SW480 (cell line): ENCODE data around the gene P2RX2.

Source experiments
- DNase-seq: peaks from one replicate; pipeline ENCODE4 v3.0.0-alpha.2; 2016; ENCODE audit warnings: low spot score

P2RX2 gene

DNA sequence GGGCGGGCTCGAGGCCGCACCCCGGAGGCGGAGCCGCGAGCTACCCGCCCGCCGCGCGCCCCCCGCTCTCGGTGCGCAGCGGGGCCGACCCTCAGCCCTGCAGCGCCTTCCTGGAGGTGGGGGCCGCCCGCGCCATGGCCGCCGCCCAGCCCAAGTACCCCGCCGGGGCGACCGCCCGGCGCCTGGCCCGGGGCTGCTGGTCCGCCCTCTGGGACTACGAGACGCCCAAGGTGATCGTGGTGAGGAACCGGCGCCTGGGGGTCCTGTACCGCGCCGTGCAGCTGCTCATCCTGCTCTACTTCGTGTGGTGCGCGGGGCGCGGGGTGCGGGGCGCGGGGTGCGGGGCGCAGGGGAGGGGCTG, at the start of gene P2RX2:
P2RX2 (plus strand) TSS at position 94 of the 361 bp plus-strand sequence; CDS start at position 135, 41 bp downstream.
- no peak for DNase-seq

DNA sequence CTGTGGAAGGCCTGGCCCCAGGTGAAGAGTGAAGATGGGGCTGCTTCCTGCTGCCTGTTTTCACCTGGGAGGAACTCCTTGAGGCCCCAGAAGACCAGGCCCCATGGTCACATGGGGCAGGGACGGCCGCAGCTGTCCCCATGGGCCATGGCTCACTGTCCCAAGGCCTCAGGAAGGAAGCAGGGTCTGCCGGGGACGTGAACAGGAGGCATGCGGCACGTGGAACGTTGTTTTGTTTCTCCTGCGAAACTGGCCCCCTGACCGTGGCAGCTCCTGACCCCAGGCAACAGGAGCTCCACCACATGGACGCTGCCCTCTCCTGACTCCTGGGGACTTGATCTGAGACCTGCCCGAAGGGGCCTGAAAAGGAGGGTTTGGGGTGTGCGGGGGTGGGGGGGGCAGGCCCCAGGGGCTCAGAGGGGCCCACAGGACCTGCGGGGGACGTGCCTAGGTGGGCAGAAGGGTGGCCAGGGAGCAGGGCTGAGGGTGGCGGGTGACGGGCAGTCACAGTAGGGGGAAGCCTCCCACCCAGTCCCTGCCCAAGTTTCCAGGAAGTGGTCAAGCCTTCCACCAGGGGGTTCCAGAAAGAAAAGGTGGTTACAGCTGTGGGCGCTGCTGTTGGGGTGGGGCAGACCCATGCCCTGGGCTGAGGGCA, 49.6 kb upstream of the P2RX2 start:
- DNase-seq = no peak

DNA sequence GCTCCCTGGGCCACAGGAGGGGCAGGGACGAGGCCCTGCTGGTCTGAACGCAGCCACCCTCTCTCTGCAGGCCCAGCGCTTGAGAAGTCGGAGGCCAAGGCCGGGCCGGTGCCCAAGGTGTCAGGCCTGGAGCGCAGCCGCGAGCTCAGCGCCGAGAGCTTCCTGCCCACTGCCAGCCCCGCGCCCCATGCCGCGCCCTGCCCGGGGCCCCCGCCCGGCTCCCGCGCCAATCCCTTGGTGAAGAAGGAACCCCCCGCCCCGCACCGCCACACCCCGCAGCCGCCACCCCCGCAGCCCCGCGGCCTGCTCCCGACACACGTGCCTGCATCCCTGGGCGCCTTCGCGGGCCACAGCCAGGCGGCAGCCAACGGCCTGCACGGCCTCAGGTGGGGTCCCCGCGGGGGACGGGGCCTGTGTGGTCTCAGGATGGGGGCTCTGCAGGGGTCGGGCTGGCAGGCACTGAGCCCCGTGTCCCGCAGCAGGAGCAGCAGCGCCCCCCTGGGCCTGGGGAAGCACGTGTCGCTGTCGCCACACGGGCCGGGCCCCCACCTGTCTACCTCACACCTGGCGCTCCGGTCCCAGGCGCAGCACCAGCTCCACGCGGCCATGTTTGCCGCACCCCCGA, 48.6 kb upstream of the P2RX2 start:
- no peak for DNase-seq

DNA sequence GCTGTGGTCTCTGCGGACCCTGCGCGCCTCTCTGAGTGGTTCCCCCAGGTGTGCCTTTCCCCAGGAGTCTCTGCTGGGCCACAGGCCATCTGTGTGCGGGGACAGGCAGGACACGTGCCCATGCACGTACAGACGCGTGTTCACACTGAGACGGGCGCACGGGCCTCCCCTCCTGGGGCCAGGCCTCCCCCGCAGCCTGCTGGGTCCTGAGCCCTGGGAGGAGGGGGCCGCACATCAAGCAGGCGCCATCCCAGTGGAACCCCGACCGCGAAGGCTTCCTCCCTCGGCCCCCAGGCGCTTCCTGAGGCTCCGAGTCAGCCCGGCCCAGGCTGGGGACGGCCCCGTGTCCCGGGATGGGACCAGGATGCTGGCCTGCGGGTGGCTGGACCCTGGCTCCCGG, 47.9 kb upstream of the P2RX2 start:
- DNase-seq = no peak

DNA sequence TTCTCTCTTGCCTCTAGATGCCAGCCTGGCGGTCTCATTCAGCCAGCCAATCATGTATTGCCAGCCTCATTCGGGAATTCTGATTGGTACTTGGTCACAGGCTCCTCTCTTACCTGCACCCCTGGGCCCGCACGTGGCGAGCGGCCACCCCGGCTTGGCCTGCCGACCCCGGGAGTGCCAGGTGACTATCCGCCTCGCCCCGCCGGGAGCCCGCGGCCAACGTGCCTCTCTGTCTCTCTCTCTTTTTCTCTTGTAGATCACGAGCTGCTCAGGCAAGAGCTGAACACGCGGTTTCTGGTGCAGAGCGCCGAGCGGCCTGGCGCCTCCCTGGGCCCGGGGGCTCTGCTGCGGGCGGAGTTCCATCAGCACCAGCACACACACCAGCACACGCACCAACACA, 47.5 kb upstream of the P2RX2 start:
- no peak for DNase-seq

DNA sequence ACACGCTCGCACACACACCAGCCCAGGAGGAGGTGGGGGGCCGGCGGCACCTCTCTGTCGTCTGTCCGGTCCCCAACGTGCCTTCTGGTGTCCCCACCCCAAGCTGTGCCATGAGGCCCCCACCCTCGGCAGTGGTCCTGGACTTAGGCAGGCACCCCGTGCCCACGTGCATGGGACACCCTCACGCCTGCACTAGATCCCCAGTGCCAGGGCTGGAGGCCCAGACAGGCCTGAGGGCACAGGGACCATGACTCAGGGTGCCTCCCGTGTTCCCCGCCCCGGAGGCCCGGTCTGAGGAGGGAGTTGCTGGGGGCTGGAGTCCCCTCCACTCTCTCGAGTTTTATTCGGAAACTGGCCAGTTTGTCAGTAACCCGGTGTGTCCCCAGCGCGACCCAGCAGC, 47.0 kb upstream of the P2RX2 start:
- no peak for DNase-seq

DNA sequence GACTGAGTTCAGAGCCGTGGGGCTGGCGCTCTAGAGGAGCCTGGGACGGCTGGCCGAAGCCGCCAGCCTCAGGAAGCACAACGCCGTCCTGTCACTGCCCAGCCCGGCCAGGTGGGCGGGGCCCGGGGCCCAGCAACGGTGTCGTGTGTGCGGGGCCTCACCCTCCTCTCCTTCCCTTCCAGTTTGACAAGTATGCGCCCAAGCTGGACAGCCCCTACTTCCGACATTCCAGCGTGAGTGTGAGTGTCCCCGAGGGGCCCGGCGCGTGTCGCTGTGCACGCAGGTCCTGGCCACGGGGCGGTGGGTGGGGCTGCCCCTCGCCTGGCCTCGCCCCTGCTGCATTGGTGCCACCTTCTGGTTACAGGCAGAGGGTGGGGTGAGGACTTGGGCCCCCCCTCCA, 46.5 kb upstream of the P2RX2 start:
- DNase-seq = no peak

DNA sequence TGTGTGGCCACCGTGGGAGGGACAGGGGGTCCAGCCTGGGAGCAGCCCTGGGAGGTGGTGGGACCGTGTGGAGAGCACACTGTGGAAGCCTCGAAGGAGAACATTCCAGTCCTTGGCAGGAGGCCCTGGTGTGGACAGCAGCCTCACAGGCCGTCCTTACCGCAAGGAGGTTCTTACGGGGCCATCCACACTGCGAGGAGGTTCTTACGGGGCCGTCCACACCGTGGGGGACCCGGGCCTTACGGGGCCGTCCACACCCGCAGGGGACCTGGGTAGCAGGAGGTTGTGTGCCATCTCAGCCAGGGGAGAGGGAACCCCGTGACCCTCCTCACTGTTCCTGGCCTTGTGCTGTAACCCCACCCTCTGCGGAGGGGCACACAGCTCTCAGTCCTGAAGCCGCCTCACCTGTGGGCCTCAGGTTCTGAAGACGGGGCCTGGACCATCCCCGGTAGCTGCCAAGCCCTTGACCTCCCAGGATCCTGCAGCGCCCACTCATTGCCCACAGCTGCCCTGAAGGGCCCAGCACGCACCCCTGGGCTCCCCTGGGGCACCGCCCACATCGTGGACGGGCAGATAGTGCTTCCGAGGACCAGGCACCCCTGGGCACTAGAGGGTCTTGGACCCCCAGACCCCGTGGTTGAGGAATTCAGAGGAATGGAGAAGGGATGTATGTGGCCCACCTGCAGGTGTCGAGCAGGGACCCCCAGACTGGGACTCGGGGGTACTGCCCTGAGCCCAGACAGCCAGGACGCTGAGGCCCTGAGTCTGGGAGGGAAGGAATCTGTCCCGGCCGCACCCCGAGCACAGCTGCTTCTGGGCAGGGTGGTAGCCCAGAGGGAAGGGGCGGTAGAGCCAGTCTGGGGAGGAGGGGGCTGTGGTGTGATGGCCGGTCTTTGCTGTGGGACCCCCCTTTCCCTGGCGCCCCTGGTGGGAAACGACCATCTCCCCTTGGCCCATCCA, 45.5 kb upstream of the P2RX2 start:
- DNase-seq = no peak

DNA sequence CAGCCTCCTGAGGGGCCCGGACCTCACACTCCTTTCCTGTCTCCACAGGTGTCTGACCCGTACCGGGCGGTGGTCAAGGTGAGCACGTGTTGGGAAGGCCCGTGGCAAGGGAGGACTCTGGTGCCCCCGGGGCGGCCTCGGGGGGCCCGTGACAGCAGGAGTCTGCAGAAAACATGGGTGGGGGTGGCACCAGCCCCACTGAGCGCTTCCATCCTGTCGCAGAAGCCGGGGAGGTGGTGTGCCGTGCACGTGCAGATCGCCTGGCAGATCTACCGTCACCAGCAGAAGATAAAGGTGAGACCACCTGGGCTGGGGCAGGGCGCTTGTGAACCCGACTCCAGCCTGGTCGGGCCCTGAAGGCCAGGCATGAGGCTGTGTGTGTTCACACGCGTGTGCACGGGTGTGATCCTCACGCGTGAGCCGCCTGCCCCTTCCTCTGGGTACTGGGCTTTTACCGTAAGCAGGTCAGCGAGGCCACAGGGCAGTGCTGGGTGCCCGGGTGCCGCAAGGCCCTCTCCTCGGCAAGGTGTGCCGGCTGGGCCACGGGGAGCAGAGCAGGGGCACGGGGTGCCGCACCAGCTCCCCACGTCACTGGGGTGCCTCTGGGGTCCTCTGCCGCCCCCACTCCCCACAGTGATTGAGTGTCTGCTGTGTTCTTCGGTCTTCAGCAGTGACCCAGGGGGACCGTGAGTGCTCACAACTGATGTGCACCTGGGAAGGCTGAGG, 44.1 kb upstream of the P2RX2 start:
- no peak for DNase-seq

DNA sequence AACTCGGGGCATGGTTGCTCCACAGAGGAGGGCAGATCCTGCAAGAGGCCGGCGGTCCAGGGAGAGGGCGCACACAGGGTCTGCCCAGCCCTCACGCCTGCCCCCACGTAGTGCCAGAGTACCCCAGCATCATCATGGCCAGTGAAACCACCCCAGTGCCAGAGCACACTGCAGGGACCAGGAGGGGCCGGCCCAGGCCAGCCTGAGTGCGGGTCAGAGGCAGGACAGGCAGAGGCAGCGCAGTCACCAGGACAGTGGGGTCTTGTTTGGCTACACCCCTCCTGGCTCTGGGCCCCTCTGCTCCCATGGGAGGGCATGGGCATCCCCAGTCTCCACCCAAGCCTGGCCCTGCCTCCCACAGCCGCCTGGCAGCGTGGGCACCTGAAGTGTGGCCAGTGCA, 42.9 kb upstream of the P2RX2 start:
- no peak for DNase-seq

DNA sequence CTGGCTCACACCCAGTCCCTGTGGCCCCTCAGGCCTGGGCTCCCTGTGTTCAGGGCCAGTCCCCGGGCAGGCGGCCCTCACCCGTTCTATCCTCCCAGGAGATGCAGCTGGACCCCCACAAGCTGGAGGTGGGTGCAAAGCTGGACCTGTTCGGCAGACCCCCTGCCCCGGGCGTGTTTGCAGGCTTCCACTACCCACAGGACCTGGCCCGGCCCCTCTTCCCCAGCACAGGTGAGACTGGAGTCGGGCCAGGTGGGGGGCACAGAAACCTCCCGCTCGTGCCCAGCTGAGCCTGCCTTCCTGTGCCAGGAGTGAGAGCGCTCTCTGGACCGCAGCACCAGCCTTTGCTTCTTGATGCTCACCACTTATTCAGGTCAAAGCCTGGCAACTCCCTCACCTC, 41.9 kb upstream of the P2RX2 start:
- DNase-seq = no peak

DNA sequence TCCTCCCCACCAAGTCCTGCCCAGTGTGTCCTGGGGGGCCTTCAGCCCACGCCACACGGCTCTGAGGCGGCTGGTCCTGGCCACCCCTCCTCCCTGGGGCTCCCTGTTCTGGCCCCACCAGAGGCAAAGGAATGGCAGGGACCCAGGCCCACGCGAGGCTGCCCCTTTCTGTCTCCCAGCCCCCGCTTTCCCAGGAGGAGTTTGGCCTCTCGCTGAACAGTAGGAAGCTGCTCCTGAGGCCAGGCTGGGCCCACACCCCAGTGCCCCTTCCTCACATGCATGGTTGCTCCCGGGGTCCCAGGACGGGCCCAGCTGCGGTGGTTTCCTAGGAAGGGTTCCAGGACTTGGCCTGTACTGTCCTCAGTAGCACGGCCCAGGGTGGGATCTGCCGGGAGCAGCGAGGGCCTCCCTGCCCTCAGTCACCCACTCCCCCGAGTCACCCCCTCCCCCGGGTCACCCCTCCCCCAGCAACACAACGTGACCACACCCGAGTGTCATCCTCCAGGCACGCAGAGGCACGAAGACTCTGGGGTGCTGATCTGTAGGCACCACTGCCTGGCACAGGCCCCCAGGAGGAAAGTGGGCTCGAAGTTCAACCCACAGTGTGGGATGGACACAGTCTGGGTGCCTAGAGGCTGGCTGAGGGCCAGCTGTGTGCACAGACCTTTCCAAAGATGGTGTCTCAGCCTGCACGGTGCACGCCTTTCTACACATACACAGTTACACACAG, 41.2 kb upstream of the P2RX2 start:
- DNase-seq = no peak

DNA sequence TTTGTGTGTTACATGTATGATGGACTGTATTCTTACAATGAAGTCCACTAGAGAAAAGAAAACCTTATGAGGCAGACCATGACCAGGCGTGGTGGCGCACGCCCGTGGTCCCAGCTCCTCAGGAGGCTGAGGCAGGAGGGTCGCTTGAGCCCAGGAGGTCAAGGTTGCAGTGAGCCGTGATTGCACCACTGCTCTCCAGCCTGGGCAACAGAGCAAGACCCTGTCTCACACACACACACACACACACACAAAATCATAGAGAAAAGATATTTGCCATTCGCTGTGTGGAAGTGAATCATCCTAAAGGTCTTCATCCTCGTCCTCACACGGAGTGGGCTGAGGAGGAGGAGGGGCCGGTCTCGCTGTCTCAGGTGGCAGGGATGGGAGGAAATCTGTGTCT, 40.5 kb upstream of the P2RX2 start:
- DNase-seq = no peak

DNA sequence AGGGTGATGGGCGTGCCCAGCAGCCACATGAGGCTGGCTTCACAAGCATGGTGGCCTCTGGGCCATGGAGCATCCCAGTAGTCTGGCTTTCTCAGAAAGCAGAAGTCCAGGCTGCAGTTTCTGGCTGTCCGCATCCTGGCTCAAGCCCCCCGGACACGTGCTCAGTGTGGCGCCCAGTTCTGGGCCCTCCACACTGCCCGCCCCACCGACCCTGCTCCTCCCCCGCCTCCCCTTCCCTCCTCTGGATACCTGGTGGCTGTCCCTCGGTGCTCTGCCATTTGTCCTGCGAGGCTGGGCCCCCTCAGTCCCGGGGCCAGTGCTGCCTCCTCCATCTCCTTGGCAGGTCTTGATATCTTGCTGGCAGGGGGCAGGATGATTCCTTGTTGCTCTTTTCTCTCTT, 39.8 kb upstream of the P2RX2 start:
- DNase-seq = no peak

DNA sequence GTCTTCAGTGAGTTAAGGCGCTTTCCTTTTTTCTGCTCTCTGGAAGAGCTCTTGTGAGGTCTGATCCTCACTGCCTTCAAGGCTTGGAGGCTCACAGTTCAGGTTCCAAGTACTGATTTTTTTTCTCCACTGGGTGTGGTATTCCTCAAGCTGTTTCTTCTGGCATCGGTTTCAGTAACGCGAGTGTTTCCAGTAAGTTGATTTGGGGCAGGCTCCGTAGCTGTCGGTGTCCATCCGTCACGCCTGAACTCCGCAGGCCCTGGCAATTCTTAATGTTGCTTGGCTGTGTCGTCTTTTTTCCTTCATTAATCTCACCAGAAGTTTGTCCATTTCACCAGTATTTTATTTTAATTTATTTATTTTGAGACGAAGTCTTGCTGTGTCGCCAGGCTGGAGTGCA, 38.8 kb upstream of the P2RX2 start:
- no peak for DNase-seq

DNA sequence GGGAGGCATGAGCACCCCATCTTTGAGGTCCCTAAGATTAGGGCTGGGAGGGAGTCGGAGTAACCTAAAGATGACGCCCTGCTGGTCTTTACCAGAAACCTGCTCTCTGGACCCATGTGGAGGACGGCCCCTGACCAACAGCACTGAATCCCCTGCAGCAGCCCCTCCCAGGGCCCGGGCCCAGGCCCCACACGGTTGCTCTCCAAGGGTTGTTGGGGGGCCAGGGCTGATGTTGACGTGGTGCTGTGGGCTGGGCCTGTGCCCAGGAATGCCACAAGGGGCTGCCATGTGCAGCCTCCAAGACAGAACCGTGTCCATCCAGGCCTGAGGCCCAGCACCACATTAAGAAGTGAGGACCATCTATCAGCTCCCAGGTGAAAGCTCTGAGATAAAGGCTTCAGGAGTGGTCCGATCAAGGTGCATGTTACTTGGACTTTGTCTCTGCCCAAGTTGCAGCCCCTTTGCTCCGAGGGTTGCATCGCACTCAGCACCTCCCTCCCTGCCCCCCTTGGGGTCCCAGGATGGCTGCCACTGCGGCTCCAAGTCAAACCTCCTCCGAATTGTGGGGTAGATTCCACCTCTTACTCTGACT, 37.8 kb upstream of the P2RX2 start:
- no peak for DNase-seq

DNA sequence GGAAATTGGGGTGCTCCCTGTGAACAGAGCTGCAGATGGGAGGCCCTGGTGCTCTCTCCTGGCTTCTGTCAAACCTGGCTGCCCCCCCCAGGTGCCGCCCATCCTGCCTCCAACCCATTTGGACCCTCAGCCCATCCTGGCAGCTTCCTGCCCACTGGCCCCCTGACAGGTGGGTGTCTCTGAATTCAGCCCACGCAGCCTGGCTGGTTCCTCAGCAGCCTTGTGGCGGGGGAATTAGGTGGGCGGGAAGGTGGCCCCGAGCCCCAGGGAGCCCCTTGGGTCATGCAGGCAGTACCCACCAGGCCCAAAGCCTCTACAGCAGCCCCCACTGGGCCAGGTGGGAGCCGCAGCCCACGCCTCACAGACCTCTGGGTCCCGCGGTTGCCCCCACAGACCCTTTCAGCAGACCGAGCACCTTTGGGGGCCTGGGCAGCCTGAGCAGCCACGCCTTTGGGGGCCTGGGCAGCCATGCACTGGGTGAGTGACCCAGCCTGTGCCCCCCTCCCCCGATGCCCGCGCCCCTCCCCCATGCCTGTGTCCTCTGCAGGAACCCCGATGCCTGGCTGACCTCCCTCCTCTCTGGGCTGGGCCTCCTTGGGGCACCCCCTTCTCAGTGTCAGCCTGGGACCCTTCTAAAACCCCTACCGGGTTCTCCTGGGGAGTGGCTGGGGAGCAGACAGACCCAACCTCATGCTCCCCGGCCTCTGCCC, 37.1 kb upstream of the P2RX2 start:
- DNase-seq = no peak

DNA sequence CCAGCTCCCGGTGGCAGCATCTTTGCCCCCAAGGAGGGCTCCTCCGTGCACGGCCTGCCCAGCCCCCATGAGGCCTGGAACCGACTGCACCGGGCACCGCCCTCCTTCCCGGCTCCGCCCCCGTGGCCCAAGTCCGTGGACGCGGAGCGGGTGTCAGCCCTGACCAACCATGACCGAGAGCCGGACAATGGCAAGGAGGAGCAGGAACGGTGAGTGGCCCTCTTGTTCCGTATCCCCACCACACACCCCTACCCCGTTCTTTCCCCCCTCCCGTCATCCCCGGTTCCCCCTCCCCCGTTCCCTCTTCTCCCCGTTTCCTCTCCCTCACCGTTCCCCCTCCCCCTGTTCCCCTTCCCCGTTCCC, 36.5 kb upstream of the P2RX2 start:
- no peak for DNase-seq

DNA sequence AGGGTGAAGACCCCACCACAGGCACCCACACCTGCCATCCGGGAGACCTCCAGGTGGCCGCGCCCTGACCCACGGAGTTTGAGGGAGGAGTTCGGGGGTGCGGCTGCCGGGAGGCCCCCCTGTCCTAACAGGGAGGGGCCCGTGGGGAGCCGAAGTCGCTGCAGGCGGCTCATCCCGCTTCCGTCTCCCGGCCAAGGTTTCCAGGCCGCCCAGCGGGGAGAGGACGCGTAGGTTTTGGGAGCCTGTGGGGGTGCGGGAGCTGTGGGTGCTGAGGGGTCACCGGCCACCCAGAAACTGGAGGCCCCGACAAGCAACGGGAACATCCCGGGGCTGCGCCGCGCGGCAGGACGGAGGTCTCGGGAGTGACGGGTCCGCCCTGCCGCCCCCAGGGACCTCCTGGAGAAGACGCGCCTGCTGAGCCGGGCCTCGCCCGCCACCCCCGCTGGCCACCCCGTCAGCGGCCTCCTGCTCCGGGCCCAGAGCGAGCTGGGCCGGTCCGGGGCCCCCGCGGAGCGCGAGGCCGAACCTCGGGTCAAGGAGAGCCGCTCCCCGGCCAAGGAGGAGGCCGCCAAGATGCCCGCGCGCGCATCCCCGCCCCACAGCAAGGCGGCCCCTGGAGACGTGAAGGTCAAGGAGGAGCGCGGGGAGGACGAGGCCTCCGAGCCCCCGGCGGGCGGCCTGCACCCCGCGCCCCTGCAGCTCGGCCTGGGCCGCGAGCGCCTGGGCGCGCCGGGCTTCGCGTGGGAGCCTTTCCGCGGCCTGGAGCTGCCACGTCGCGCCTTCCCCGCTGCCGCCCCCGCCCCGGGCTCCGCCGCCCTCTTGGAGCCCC, 35.8 kb upstream of the P2RX2 start:
- no peak for DNase-seq

DNA sequence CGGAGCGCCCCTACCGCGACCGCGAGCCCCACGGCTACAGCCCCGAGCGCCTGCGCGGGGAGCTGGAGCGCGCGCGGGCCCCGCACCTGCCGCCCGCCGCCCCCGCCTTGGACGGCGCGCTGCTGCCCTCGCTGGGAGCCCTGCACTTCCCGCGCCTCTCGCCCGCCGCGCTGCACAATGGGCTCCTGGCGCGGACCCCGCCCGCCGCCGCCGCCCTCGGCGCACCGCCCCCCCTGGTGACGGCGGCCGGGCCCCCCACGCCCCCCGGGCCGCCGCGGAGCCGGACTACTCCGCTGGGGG, 35.2 kb upstream of the P2RX2 start:
- DNase-seq = no peak
